NCI-H524 treated with DMSO at 0.1 percent for 48 hours (cell line): ENCODE measurements around the gene AUP1.
"Not testable (repeated sequence)": the region's sequence is repeated elsewhere in the genome, so short reads cannot be mapped to it uniquely, and the experiment has no call there.

Experiments used
- DNase-seq: peaks from one replicate; lab custom pipeline; 2025; lab: John Stamatoyannopoulos, UW

AUP1 gene

DNA sequence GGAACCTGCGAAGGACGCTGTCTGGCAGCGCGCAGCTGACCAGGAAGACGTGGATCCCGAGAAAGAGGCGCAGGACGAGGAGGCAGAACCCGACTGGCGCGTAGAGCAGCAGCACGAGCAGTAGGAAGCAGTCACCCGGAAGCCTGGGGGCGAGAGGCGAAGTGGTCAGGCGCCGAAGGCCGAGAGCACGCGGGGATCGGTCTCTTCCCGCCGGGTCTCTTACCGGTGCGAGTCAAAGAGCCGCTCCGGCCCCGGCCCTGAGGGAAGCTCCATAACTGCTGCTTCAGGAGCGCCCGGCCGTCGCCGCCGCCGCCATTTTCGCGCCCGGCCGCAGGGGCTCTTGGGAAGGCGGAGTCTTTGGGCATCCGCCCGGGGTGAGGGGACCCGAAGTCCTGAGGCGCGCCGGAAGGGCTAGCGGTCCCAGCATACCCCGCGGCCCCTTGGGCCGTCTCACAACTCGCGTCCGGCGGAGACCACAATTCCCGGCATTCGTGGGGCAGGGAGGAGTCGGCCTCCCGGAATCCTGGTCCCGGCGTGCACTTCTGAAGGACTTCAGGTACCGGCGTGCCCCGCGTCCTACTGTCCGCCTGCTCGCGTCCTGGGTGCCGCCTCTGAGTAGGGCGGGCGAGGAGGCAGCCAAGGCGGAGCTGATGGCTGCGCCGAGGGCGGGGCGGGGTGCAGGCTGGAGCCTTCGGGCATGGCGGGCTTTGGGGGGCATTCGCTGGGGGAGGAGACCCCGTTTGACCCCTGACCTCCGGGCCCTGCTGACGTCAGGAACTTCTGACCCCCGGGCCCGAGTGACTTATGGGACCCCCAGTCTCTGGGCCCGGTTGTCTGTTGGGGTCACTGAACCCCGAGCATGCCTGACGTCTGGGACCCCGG is at the start of gene AUP1, which contains the start of gene HTRA2:
TSS of gene AUP1 (minus strand) at position 350 of the 882 bp plus-strand sequence. CDS start at position 273, 77 bp downstream.
TSS of gene HTRA2 (plus strand) at position 577 of the 882 bp plus-strand sequence. CDS start at position 651, 74 bp downstream.
- DNase-seq: peak; percentile 77

DNA sequence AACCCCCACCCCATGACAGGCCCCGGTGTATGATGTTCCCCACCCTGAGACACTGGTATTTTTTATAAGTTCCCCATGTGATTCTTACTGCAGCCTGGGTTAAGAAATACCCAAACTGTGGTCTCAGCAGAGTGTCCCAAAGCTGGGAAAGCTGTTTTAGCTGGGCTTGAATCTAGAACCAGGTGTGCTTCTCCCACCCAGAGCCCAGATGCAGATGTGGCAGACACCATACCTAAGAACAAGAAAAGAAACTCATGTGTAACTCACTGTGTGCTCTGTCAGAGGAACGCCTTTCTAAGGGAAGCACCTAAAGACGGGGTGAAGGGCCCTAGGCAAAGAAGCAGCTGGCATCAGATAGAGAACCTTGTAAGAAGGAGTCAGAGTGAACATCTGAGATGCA is 48.9 kb upstream of the AUP1 start:
- no peak for DNase-seq

- no peak for DNase-seq
These were observed 47.9 kb upstream of the AUP1 start for GRCh38 chr2:74577448-74577847.

GRCh38 chr2:74576863-74577229 is 47.3 kb upstream of the AUP1 start:
- DNase-seq: no peak

- peak; percentile 98 for DNase-seq
These were observed 46.8 kb upstream of the AUP1 start for GRCh38 chr2:74576211-74576862.

DNA sequence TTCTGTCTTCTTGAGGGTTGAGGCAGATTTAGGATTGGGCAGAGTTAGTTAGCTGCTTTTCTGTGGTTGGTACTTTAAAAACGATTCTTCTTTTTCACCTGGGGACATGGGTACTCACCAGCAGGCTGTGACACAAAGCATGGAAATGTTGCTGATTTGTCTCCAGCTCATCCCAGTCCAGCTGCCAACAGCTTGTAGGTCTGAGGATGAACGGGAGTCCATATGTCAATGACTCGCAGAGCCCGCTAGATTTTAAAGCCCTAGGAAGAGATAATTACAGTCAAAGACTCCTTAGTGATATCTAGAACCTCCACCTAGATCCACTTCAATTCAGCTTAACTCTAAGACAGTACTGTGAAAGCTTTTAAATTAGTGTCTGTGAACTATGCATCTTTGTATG is 45.8 kb upstream of the AUP1 start:
- peak; percentile 47 for DNase-seq

- no peak for DNase-seq
These were observed 44.4 kb upstream of the AUP1 start for GRCh38 chr2:74573747-74574562.

DNA sequence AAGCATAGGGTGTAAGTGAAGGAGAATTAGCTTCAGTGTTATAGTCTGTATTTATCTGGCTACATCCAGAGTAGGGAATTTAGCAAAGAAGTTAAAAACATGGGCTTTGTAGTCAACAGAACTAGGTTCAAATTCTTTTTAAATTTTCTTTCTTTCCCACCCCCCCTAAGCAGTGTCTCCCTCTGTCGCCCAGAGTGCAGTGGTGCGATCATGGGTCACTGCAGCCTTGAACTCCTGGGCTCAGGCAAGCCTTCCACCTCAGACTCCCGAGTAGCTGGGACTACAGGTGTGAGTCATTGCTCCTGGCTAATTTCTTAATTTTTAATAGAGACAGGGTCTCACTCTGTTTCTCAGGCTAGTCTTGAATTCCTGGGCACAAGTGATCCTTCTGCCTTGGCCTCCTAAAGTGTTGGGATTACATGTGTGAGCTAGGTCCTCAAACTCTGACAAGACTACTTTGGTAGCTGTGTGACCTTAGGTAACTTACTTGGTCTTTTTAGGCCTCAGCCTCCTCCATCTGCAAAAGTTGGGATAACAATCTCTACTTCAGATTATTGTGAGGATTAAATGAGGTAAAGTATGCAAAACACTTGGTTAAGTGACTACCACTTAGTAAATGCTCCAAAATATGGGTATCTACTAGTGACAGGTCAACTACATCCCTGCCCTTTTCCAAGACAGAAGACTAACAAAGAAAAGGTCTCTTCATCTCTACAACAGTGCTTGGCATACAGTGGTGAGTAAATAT is 42.8 kb upstream of the AUP1 start:
- no peak for DNase-seq

DNA sequence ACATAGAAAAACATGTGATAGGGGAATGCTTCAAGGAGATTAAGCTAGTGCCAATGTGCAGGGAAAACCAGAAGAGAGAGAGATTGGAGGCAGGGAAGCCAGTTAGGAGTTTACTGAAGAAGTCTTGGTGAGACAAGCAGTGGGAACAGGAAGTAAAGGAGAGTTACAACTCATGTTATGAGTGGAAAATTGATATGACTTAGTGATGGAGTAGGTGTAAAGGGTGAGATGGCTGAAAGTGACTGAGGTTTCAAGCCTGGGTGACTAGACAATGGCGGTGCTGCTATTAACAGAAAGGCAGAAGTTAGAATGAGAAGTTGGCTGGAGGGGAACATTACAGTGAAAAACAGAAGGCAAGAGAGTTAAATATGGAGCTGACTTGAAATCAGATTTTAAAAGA is 41.6 kb upstream of the AUP1 start:
- DNase-seq: no peak

GRCh38 chr2:74569686-74570085 is 40.2 kb upstream of the AUP1 start:
- DNase-seq: no peak

DNA sequence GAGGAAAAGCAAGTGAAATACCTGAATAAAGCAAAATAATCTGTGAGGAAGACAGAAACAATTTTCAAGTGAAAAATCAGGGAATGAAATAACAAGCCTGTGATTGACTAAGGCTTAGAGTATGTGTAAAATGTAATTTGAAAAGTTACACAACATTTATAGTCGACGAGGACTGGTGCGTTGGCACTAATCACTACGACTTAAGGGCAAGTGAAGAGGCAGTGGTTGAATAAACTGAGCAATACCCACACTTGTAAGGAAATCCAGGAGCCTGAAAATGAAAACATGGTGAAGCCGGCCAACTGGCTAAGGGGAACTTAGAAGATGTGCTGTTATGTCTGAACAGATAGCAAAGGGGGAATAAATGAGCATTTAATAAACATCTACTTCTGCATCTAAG is 38.4 kb upstream of the AUP1 start:
- DNase-seq: no peak

DNA sequence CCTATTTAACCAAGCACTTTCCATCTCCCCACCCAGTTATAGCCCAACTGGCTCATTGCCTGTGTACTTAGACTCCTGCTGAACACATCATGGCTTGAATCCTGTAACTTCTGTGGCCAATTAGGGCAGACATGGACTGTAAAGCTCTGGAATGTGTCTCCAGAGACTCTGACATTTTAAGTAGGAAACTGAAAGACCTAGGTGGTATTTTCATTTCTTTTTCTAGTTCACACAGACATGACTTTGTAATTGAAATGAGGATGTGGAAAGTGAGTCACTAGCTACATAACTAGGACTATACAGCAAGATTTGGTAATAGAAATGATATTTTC is 37.2 kb upstream of the AUP1 start:
- DNase-seq: no peak

- no peak for DNase-seq
These were observed 36.7 kb upstream of the AUP1 start for GRCh38 chr2:74566076-74566753.

GRCh38 chr2:74564222-74564621 is 34.7 kb upstream of the AUP1 start:
- no peak for DNase-seq

DNA sequence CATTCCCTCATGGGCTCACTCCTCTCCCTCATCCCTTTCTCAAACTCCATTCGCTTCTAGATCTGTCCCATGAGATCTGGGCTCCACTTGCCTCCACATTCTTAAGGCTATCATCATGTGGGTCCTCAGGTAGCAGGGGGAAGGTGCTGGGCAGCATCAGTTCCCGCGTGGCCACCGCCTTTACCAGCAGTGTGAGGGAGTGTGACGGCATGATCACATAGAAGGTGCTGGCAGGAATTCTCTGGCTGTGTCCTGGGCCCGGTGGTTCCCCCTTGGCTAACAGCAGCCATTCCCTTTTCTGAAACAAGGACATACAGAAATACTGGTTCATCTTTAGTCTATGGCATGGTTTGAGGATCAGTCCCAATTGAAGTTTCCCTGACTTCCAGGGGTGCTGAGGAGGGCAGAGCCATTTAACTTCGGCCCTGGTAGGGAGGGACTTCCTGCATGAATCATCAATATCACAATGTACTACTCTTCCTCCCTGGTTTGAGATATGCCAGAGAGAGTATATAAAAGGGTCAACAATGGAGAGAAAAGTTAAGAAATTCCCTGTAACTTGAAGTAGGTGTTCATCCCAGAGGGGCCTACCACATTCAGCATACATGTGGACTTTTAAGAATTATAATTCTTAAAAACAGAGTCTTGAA is 32.7 kb upstream of the AUP1 start:
- DNase-seq: no peak

- not testable (repeated sequence) for DNase-seq
These were observed 31.5 kb upstream of the AUP1 start for GRCh38 chr2:74561022-74561421.

DNA sequence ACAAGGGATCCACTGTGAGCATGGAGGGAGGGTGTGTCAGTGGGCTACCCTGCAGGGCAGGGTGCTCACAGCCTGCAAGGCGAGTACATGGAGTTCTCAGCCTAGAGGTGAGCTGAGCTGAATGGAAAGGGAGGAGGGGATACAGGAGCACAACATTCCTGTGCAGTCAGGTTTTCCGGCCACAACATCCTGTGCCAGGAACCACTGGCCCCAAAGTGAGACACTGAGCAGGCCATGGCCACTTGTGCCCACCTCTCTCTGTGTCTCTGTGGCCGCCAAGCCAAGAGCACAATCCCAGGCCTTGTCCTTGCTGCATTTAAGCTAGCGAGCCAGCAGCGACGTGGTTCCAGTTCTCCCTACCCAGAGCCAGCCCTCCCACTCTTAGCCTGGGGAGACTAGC is 31.1 kb upstream of the AUP1 start:
- no peak for DNase-seq

DNA sequence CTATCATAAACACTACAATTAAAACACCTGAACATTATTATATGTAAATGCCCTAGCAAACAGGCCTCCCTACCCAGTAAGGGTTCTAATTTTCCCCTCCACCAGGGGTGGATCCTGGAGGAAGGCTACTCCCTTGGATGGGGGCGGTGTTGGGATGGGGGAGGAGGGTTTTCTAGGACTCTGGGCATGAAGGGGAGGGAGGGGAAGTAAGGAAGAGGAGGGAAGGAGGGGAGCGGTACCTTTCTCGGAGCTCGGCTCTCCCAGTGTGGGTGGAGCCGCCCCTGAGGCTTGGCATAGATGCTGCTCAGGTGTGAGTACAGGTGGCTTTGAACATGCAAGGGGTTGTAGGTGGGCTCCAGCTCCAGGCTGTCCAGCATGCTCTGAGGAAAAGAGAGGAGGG is 30.4 kb upstream of the AUP1 start:
- no peak for DNase-seq

GRCh38 chr2:74558284-74559230 is 29.1 kb upstream of the AUP1 start:
- DNase-seq: no peak
